Umbilical cord (tissue), 2 donors: ENCODE measurements around the gene LGR4. TPM values are rescaled to one million over a fixed set of nuclear protein-coding genes. Genes with fewer than 3 reads are reported as not detected.

Experiments
- DNase-seq: peaks from one replicate; pipeline ENCODE4 v3.0.0-alpha.2; 2015; ENCODE audit warnings: low spot score
- total RNA-seq: library from RNA; depleted of rRNA; stranded (reverse); fragments of >200 nt; gene quantifications from one replicate; pipeline ENCODE4 v1.2.3, GENCODE V29; 2014; ENCODE audit warnings: low replicate concordance; ENCODE audit not compliant: insufficient read depth

LGR4 gene
- total RNA-seq, 1 donor from 2014 or later: 106 TPM

DNA sequence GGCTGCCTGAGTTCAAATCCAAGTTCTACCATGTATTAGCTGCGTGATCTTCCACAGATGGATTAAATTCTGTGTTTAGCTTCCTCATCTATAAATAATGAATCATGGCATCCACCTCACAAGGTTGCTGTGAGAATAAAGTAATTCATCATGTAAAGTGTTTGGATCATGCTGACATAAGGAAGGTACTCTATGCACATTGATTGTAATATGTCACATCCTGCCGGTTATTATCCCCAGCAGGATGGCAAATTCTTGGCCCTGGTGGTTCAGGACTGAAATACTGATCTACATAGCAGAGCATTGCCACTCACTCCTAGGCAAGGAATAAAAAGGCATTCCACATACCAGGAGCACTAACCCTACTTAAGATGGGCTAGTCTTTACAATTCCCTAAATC is 40.8 kb downstream of the LGR4 start:
- DNase-seq: no peak

DNA sequence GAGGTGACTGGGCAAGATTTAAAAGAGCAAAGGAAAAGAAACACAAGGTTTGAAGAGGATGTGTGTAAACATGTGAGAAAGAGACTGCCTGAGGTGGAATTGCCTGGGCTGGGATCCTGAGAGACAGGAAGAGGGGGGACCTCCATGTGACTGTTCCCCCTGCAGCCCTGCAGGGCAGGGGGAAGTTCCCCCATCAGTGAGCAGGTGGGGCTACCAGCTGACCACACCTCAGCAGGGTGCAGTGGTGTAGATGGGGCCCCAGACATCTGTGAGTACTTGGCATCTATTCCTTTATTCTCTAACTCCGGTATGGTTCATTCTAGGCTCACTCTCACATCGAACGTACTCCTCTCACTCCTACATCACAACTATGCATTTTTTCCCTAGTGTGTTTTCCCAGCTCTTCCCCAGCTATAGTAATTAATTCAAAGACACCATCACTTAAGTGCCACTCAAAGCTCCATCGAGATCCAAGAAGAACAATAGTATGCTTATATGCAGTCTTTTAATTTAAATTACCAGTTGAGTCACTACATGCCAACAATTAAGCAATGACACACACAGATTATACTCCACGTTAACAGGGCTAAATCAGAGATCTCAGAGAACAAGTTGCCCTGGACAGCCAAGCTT is 42.7 kb downstream of the LGR4 start:
- DNase-seq: peak; percentile 45

DNA sequence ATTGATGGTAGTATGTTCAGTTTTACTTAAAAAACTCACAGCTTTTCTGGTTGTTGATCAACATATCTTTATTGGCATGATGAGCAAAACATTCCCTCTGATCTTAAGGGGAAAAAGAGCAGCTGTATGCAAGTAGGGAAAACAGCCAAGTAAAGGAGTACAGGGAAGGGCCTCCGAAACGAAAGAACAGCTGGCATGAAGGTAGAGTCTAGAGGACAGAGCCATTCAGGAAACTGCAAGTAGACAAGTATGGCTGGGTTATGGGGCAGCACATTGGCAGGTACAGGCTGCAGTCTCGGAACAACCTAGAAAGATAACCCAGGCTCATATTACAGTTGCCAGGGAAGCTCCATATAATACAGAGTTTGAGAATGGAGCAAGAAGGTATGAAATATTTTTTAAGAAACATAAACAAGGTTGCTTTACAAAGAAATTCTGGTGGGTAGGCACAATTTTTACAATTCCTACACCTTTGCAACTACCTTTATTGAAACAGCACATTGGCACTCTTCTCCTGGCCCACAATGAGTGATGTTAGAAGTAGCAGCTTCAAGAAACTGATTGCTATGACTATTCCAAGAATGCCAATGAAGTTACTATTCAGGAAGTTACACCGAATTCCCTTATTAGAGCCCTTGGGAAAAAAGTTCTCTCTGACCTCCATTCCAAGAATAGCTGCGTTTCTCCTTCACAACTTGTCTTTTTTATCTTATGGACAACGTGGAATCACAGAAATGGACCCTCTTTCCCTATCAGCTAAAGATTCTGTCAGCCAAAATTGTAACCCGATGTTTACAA is 45.2 kb downstream of the LGR4 start:
- DNase-seq: no peak

DNA sequence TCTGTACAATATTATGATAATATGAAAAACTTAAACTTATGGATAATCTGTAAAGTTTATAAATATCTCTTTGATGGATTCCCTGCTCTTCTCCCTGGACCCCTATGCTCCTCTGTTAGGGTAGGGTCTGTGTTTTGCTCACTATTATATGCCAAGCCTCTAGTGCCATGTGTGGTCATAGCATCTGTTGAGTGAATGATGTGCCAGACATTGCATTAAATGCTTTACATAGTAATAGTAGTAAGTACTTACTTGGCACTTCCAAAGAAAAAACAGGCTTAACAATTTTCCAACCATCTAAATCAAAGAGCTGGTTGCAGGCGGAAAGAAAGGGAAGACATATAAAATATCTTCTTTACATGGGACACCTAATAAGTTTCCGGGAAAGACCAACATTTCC is 46.8 kb downstream of the LGR4 start:
- no peak for DNase-seq

DNA sequence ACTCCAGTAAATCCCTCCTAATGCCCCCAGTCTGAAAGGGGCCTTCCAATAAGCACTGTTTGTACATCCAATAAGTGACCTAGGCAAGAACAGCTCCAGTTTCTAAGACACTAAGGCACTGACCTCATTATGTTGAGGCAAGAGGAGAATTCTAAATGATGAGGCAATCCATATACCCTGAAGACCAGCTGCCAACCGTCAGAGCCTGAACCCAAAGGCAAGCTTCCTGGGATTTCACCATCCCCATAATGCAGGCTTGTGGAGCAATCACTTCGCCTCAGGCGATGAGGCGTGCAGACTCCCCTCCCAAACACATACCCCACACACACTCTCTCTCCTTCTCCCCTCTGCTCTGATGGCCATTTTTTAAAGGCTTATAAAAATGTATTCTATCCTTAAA is 49.5 kb downstream of the LGR4 start:
- DNase-seq: peak; percentile 56

DNA sequence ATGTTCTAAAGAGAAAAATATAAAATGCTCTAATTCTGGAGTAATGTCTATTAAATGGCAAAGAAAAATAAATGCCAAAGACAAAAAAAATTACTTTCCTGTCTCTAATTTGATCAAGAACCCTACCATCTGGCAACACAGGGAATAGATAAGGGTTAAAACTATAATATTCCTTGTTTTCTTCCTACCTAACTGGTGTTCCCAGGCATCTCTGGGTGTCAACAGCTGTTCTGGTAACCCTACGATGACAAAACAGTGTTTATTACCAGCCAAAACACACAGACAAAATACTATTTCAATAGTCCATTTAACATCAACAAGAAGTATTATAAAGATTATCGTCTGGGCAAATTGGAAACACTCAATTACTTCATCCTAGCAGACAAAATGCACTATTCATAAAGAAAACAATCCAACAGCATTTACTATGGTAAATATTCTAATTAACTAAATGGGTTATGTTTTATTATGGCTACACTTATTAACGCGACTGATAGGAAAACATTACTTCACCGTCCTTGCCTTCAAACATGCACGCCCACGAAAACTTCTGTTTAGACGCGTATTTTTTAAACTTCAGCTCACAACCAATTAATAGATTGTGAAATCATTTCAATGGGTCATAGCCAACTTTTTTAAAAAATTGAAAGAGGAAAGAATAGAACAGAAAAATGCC is 50.6 kb downstream of the LGR4 start:
- no peak for DNase-seq

DNA sequence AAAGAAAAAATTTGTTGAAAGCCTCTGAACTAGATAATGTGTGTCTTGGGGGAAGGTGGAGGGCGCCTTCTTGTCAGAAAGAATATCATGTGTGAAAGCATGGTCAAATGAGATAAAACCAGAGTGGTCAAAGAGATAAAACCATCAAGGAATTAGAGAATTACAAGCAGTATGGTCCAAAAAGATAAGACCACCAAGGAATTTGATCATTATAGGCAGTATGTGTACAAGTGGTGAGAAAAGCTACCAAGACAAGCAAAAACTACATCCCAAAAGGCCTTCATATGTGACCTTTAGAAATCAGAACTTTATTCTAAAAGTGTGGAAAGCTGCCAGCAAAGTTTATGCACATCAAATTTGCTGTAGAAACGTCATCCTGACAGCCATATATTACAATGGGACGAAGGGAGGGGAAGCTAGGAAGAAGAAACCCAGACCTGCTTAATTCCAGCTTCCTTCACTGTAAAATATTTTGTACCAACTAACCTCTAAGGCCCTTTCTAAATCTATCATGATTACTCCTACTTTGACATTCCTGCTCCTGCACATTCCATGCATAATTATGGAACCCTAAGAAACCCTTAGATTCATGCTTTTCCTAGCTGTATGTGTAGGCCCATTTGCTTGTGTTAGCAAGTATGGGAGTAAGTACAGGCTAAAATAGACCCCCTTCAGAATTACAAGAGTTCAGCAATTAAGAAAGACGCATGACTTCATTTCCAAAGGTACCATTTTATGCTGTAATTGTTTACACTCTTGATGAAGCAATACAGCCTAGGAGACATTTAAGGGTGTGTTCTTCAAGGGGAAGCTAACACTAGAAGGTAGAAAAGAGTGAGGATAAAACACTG is 51.6 kb downstream of the LGR4 start:
- DNase-seq: peak; percentile 35

DNA sequence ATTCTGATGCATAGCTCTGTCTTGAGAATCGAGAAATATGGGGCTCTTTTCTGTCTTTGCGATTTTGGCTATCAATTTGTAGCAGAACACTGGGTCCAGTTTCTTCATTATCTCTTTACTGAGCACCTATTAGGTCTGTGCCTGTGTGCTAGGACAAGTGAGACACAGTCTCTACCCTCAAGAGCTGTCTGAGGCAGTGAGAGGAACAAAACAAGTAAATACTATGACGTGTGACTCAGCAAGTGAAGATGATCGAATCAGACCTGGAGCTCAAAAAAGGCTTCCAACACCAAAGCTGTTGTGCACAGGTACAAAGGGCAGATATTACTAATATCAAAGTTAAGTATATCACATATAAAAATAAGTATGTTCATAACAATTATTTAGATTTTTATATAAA is 52.4 kb downstream of the LGR4 start:
- no peak for DNase-seq

DNA sequence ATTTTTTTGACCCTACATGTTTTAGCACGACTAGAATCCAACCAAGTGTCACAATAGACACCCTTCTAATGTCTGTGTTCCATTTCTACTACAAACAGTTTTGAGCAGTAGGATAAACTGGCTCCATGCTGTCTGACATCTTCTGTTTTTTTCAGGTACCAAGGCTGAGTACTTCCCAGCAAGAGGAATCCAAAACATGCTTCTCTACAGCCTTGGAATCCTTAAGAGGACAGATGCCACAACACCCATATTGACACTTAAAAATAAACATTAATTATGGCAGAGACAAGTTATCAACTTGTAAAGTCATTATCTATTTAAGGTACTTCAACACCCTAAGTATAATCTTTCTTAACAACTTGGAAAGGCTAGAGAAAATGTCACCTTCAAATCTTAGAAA is 54.2 kb downstream of the LGR4 start:
- no peak for DNase-seq

DNA sequence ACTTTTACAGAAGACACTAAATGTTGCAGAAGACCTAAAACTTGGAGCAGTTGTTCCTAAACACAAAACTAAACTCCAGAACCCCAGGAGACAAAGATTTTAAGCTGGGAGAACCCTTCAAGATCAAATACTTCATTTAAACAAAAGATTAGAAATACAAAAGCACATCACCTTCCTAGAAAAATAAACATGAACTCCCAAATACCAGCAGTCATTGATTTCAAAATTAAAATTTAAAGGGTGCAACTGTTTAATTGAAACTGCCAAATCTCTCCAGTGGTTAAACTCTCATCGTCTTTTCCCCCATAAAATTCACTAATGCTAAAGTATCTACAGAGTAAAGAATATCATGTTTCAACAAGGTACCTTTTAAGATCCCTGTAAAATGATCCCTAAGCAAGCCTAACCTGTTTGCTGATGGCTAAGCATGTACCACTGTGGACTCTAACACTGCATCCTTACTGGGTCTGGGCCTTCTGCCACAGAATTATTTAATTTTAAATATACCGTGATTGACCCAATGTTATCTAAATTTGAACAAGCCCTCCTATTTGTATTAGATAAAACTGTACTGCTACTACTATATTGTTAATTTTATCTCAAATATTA is 55.9 kb downstream of the LGR4 start:
- no peak for DNase-seq

DNA sequence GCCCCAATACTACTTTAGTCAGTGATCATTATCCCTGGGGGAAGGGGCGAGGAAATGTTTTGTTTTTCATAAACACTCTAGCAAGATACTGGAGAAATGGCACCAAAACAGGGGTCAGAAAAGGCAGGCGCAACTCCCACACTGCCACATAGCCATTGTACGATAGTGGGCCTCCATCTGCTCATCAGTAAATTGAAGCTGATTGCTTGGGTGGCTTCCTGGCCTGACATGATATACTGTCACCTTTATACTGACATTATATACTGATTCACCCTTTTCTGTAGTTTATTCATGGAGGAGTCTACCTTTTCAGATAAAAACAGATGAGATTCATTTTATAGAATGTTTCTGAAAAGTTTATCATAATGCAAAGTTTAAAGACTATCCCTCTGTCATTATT is 57.9 kb downstream of the LGR4 start:
- no peak for DNase-seq

DNA sequence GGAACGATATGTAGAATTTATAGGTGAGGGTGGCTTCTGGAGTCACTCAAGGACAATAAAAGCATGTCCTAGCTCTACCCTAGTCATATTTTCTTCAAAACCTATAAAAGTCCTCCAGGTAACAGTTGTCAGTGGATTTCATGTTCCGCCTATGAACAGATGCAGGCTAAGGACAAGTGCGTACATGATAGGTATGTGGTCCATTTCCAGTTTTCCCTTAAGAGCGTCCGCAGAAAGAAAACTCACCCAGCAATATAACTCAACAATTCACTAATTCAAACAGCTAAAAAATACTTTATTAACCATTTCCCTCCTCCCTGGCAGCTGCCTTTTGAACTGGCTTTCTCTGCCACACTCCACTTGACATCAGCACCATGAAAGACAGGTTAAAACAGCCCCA is 59.4 kb downstream of the LGR4 start:
- DNase-seq: no peak

DNA sequence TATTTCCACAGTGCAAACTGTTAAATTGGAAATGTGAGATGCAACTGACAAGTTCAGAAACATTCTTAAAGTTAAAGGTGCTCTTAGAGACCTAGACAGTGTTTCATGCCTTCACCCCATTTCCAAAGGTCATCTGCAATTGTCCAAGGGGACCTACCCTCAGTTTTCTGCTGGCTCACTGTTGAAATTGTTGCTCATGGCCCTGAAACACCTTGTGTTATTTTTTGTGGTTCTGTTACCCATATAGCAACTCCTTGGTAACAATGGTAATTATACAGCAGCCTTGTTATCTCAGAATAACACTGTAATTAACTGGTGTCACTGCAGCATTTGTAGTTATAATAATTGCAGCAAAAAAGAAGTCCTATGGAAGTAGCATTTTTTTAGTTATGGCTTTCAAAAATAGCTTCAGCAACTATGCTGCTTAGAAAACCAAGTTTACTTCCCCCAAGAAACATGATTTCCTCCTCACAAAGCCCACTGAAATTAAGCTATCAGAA is 60.3 kb downstream of the LGR4 start:
- DNase-seq: no peak

DNA sequence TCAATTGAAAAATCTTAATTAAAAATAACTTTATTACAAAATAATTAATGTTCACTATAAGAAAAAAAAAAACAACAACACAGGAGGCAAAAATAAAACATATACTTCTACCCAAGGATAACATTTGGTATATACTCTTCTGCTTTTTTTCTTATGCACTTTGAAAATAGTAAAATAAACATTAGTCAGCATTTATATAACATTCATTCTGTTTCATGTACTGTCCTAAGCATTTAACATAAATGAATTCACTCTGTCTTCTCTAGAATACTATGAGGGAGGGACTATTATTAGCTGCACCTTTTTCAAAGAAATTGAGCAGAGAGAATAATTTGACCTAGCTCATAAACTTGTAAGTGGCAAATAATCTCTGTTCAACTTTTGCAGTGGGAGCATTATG is 61.3 kb downstream of the LGR4 start:
- DNase-seq: no peak

DNA sequence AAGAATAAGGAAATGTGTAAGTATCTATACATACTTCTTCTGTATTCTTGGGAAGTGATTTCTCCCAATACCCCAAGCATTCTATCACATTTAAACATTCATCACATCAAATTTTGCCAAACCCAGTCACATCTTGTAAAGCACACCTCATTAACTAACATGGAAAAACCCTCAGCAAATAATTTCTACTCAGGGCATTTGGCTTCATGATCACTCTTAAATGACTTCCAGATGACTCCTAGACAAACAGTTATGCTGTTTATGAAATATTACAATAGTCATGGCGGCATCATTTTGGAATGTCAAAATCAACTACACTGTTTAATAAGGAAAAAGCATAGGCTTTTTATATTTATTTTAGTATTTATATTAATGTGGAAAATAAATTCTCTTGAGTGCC is 62.3 kb downstream of the LGR4 start:
- no peak for DNase-seq

DNA sequence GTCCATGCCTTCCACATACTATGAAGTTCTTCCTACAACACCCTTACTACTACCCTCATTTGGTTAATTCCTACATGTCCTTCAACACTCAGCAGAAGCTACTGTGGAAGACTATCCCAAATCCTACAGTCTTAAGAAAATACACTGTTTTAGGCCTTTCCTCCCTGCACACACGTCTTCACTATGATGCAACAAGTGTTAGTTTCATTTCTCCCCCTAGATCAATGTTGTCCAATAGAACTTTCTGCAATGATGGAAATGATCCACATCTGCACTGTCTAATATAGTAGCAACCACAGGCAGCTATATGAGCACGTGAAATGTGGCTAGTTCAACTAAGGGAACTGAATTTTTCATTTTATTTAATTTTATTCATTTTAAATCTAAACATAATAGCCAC is 62.8 kb downstream of the LGR4 start:
- no peak for DNase-seq

DNA sequence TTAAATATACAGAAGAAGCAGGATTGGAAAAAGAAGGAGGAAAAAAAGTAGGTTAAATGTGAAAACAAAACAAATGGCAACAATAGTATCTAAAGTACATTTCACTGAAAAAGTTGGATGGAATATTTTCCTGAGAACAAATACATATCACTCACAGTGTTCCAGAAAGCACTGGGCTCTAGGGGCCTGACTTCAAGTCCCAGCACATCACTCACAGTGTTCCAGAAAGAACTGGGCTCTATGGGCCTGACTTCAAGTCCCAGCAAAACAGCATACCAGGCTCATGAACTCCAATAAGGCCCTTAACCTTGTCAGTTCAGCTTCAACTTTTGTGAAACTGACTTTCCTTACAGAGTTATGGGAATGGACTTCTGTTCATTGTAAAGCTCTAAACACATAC is 63.5 kb downstream of the LGR4 start:
- no peak for DNase-seq

DNA sequence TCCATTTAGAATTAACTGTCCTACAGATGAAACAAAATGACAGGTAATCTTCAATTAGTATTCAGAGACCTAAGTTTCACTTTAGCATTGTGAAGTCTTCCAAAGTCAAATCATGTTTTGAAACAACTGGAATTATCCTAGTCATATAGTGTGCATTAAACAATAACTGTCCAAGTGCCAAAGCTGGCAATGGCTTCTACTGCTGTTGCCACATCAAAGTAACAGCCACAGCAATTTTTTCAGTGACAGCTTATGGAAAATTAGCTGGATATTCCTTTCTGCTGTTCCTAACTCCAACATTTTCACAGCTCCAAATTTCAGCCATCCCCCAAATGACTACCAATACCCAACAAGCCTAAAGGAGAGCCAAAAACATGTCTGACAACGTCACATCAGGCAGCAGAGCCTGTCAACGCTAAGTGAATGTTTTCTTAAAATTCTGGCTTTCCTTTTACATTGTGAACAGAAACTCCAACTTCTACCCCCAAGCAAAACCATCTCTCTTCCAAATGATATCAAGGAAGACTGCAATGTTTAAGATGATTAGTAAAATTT is 64.3 kb downstream of the LGR4 start:
- no peak for DNase-seq

DNA sequence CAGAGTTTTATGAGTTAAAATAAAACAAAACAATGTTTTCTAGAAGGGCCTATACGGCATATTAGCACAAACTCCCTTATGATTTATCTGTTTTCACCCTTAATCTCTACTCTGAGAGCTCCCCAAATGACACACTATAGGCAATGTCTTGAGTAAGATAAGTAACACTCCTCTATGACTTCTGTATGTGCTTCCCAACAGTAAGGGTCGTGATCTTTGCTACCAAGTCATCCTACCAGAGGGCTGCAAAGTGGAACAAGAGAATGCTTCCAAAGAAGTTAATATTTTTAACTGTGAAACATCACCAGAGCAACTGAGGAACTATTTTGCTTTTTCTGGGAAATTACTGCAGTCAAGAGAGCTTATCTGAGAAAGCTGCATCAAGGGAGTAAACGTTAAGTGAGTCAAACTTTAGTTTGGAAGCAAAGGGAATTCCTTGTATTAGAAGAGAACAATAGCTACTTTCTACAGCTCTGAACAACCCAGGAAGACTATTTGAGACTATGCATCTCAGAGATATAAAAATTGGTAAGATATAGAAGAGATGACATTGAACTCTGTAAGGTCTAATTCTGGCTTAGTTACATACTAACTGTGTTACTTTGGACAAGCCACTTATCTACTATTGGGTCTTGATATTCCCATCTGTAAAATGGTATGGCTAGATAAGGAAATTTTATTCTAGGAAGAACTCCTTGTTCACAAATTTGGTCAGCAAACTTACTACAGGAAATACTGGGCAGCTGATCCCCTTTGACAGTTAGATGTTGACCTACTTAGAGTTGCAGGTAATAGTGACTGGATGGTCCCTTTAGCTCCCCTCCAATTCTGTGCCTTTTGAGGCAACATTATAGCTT is 65.9 kb downstream of the LGR4 start:
- no peak for DNase-seq

DNA sequence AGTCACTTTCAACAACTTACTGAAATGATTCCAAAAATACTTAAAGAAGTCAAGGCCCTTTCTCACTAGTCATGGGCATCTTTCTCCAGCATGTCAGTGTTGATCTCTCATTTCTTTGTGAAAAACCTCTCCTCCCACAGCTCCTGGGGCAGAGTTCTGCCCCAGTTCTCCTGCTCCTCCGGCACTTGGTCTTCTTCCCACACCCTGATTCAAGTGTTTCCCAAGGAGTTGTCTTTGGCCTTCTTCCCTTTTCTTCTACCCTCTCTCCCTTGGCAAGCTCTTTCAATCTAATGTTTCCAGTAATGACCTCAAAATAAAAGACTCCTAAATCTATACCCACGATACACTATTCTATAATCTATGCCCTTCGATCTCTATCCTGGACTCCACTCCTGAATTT is 67.5 kb downstream of the LGR4 start:
- DNase-seq: no peak
